Upper lobe of left lung (tissue), 4 donors: Measurements from ENCODE around the gene HS6ST2.

Experiments used
- POLR2A ChIP-seq, 4 donors: fragments of 450-650 bp; IDR thresholded peaks; one replicate each; pipeline ENCODE4 v1.5.1; 2016 to 2017; ENCODE audit warnings: antibody characterized with exemption in 4 of 4, mild to moderate bottlenecking in 2 of 4
- POLR2AphosphoS5 ChIP-seq, 2 donors: sonication (generic); formaldehyde crosslinking; IDR thresholded peaks; one replicate each; pipeline ENCODE4 v1.5.1; 2017; ENCODE audit warnings: antibody characterized with exemption in 2 of 2
- TF ChIP-seq, protein P1 (sequence below), 6 experiments: fragments of 450-650 bp in 4 of 6; fragments of 200-600 bp in 2 of 6; sonication (generic) in 2 of 6; IDR thresholded peaks; one replicate each; pipeline ENCODE4 v1.5.1; 2016 to 2019; ENCODE audit warnings: antibody characterized with exemption in 6 of 6

DNA sequence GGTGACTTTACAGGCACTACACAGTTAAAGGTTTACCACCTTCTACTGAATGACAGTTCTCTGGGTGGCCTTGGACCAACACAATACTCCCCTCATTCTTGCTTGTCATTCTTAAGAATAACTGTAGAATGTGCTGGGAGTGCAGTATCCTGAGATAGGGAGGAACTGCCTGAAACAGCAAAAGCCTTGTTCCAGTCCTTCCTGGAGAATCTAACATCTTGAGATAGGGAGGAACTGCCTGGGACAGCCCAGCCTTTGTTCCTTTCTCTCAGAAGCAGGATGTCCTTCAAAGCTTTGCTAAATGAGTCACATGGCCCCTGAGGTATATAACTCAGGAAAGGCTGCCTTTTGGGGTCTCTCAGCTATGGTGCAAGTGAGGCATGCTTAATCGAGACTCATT is 323.9 kb downstream of the HS6ST2 start:
- TF ChIP-seq POLR2AphosphoS5 (IDR thresholded peaks at IDR 0.05), result no peak
- TF ChIP-seq, protein P1, sequence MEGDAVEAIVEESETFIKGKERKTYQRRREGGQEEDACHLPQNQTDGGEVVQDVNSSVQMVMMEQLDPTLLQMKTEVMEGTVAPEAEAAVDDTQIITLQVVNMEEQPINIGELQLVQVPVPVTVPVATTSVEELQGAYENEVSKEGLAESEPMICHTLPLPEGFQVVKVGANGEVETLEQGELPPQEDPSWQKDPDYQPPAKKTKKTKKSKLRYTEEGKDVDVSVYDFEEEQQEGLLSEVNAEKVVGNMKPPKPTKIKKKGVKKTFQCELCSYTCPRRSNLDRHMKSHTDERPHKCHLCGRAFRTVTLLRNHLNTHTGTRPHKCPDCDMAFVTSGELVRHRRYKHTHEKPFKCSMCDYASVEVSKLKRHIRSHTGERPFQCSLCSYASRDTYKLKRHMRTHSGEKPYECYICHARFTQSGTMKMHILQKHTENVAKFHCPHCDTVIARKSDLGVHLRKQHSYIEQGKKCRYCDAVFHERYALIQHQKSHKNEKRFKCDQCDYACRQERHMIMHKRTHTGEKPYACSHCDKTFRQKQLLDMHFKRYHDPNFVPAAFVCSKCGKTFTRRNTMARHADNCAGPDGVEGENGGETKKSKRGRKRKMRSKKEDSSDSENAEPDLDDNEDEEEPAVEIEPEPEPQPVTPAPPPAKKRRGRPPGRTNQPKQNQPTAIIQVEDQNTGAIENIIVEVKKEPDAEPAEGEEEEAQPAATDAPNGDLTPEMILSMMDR (IDR thresholded peaks at IDR 0.05), result no peak
- TF ChIP-seq POLR2A (IDR thresholded peaks at IDR 0.05), result no peak
